ELF-1 (cell line): ENCODE measurements around the gene CPLANE2.
"Not testable (repeated sequence)": the region's sequence is repeated elsewhere in the genome, so short reads cannot be mapped to it uniquely, and the experiment has no call there.

ENCODE experiments used
- DNase-seq: peaks from one replicate; pipeline ENCODE4 v3.0.0-alpha.2; 2016; ENCODE audit warnings: low read depth, low spot score

The CPLANE2 gene

GRCh38 chr1:16209847-16210407 is 27.1 kb downstream of the CPLANE2 start:
- no peak for DNase-seq

- DNase-seq, result no peak
These were observed 27.7 kb downstream of the CPLANE2 start for GRCh38 chr1:16209132-16209846.

- no peak for DNase-seq
These were observed 28.6 kb downstream of the CPLANE2 start for GRCh38 chr1:16208270-16208987.

GRCh38 chr1:16207318-16208269 is 29.4 kb downstream of the CPLANE2 start:
- DNase-seq, result peak; percentile 51

- DNase-seq, result peak; percentile 98
These were observed 30.3 kb downstream of the CPLANE2 start for GRCh38 chr1:16206547-16207317.

GRCh38 chr1:16205891-16206546 is 31.0 kb downstream of the CPLANE2 start:
- peak; percentile 64 for DNase-seq

- DNase-seq, result no peak
These were observed 31.7 kb downstream of the CPLANE2 start for GRCh38 chr1:16205334-16205671.

GRCh38 chr1:16204634-16205333 is 32.2 kb downstream of the CPLANE2 start:
- peak; percentile 65 for DNase-seq

- DNase-seq, result no peak
These were observed 32.8 kb downstream of the CPLANE2 start for GRCh38 chr1:16204216-16204615.

GRCh38 chr1:16203550-16203949 is 33.4 kb downstream of the CPLANE2 start:
- DNase-seq, result no peak

- DNase-seq, result no peak
These were observed 34.4 kb downstream of the CPLANE2 start for GRCh38 chr1:16202281-16203210.

GRCh38 chr1:16199700-16200099 is 37.3 kb downstream of the CPLANE2 start:
- DNase-seq, result no peak

GRCh38 chr1:16199157-16199501 is 37.9 kb downstream of the CPLANE2 start:
- DNase-seq, result no peak

- DNase-seq, result no peak
These were observed 38.4 kb downstream of the CPLANE2 start for GRCh38 chr1:16198444-16199156.

GRCh38 chr1:16196874-16197273 is 40.1 kb downstream of the CPLANE2 start:
- DNase-seq, result no peak

- DNase-seq, result not testable (repeated sequence)
These were observed 40.8 kb downstream of the CPLANE2 start for GRCh38 chr1:16196139-16196538.

- DNase-seq, result no peak
These were observed 41.5 kb downstream of the CPLANE2 start for GRCh38 chr1:16195518-16195905.

GRCh38 chr1:16191916-16192546 is 45.0 kb downstream of the CPLANE2 start:
- DNase-seq, result no peak
